Right ventricle myocardium superior (tissue), 1 donor: ENCODE data around the gene DHX57. TPM values are rescaled to one million over a fixed set of nuclear protein-coding genes. Genes with fewer than 3 reads are reported as not detected.

Experiments
- ATAC-seq: fragments of 200-7000 bp; cut with Tn5 transposase; one replicate; pipeline ENCODE4 v1.9.1; 2020; ENCODE audit warnings: mild to moderate bottlenecking; ENCODE audit not compliant: poor library complexity
- DNase-seq: peaks from one replicate; pipeline ENCODE4 v3.0.0-alpha.2; 2020
- intact Hi-C: fragments of 100-400 bp; cut with DNase I; formaldehyde crosslinking; loops from one replicate; pipeline ENCODE4 v1.11.2; 2022
- long read RNA-seq: library from polyadenylated mRNA; unstranded; transcript quantifications from one replicate; pipeline ENCODE4 v2.0.0, GENCODE V29; 2021
- total RNA-seq: library from RNA; stranded (reverse); fragmentation: NEBNext Ultra II Directional; extraction: Animal tissue kit (Norgen Biotek cat#: 25700); gene quantifications from one replicate; pipeline ENCODE4 v1.2.1, GENCODE V29; 2021
- donor health status: DM: no; HTN: yes; CAD: no; lungs with severe emphysema.

The DHX57 gene, protein sequence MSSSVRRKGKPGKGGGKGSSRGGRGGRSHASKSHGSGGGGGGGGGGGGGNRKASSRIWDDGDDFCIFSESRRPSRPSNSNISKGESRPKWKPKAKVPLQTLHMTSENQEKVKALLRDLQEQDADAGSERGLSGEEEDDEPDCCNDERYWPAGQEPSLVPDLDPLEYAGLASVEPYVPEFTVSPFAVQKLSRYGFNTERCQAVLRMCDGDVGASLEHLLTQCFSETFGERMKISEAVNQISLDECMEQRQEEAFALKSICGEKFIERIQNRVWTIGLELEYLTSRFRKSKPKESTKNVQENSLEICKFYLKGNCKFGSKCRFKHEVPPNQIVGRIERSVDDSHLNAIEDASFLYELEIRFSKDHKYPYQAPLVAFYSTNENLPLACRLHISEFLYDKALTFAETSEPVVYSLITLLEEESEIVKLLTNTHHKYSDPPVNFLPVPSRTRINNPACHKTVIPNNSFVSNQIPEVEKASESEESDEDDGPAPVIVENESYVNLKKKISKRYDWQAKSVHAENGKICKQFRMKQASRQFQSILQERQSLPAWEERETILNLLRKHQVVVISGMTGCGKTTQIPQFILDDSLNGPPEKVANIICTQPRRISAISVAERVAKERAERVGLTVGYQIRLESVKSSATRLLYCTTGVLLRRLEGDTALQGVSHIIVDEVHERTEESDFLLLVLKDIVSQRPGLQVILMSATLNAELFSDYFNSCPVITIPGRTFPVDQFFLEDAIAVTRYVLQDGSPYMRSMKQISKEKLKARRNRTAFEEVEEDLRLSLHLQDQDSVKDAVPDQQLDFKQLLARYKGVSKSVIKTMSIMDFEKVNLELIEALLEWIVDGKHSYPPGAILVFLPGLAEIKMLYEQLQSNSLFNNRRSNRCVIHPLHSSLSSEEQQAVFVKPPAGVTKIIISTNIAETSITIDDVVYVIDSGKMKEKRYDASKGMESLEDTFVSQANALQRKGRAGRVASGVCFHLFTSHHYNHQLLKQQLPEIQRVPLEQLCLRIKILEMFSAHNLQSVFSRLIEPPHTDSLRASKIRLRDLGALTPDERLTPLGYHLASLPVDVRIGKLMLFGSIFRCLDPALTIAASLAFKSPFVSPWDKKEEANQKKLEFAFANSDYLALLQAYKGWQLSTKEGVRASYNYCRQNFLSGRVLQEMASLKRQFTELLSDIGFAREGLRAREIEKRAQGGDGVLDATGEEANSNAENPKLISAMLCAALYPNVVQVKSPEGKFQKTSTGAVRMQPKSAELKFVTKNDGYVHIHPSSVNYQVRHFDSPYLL (N-terminal part only)
- total RNA-seq: 12.6 TPM
- long read RNA-seq, full-length matches to known transcripts: 2 of 3 reads
- long read RNA-seq, partial matches to known transcripts: 0 of 3 reads
- long read RNA-seq, other reads (novel, unspliced or antisense): 1 of 3 reads

DNA sequence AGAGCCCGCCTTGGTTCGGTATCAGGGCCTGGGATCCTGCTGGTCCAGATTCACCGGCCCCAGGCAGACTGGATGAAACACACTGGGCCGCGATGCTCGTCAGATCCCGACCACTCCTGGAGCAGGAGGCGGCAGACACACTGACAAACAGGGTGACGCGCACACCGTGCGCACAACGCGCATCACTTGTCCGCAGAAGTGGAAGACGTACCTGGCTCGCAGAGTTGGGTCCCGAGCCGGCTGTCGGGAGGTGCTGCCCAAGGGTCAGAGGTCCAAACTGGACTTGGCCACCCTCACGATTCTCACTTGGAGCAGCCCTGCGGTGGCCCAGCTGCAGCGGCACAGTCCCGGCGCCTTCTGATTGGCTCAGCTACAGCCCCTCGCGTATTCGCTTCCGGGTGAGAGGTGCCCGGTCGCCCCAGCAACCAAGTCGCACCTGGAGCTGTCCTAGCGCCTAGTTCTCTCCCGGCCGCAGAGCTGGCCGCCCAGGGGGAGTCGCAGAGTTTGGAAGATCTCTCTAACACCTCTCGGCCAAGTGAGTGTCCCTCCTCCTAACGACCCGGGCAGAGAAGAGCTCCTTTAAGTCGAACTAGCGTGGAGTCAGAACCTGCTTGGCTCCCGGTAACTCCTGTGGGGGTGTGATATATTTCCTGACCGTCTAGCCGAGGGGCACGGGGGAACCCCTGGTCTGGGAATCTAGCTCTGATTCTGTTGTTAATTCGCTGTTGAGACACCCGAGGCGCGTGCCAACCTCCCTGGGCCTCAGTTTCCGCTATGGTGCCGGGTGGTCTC lies at the start of gene DHX57, which contains the start of gene MORN2:
Gene DHX57 (minus strand): TSS at position 359 of the 792 bp plus-strand sequence. CDS start 7,529 bp downstream, outside the sequence.
Gene MORN2 (plus strand): TSS at position 401 of the 792 bp plus-strand sequence.
- DNase-seq: peak; percentile 93
- intact Hi-C loops: no loop called here
- ATAC-seq: peak; percentile 100

DNA sequence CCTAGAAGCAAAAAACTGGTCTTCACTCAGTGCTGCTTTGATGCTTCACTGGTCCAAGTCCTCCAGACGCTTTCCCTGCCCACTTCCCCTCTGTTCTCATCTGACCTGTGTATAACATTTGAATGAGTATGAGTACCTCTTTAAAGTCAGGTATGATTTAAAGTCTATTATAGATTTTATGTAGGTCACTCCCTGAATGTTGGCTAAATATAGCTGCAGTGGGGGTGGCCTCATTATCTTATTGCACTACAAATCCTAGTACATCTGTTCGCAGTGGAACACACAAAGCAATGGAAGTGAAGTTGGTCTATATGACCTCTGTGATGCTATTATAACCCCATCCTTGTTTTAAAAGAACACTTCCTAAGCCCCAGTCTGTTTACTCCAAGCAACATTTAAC lies 47.2 kb upstream of the DHX57 start:
- DNase-seq (no peak), ATAC-seq (peak; percentile 51)
- intact Hi-C loops: no loop called here

DNA sequence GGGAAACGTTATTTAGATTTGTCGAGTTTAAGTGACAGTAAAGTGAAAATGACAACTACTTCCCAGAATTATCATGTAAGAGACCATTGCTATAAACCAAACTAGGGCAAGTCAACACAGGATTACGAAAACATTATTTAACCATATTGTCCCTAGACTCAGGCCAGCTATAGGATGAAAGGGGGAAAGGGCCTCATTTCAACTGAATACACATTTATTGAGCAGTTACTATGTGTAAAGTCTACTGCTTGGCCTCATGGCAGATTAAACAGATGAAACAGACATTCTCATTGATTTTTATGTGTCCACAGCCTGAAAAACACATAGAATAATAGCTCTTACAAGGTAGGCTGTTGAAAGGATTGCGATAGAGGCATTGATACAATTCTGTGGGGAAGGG lies 46.7 kb upstream of the DHX57 start:
- DNase-seq (no peak), ATAC-seq (no peak)
- intact Hi-C loops: no loop called here

DNA sequence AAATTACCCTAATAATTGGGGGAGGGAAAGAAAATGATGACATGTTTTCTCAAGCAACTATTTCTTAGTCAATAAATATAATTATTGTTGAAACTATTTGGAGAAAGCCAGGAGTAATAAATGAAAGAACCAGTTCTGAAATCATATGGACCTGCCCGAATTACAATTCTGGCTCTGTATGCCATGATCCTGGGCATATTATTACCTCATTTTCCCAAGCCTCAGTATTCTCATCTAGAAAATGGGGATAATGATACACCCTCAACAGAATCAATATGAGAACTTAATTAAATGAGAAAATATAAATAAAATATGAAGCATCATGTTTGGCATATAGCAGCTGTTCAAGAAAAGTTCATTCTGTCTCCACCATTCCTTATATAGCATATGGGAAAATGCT lies 36.9 kb upstream of the DHX57 start:
- ATAC-seq (no peak), DNase-seq (no peak)
- intact Hi-C loops: no loop called here

DNA sequence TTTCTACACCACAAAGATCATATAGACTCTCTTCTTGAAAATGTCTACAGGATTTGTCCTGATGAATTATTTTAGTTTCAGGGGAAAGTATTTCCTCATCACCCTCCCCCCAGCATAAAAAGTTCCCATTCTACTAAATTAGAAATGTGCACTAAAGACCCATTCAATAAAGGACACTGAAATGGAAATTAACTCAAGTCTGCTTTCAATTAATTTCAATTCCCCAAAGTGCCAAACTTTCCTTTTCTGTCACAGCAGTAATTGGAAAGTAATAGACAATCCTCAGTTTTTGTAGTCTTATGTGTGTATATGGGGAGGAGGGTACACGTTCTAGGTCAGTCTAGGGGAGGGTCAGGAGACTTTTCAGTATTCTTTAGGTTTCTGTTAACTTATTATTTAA lies 35.5 kb upstream of the DHX57 start:
- ATAC-seq (no peak), DNase-seq (no peak)
- intact Hi-C loops: no loop called here

DNA sequence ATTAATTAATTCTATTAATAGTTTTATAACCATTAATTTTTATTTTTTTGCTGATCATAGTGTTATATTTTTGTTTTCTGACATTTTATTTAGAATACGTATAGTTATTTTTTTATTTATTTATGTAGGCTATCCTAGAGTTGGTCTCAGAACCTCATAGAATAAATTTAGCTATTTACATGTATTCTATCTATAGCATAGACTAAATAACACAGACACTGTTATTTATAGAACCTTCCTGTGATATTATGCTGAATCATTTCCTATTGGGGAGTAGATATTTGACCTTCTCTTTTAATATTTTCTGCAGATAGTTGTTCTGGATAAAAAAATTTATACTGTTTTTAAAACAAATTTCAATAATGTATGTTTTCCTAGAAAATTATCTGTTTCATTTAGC lies 34.1 kb upstream of the DHX57 start:
- ATAC-seq: no peak
- no peak for DNase-seq

DNA sequence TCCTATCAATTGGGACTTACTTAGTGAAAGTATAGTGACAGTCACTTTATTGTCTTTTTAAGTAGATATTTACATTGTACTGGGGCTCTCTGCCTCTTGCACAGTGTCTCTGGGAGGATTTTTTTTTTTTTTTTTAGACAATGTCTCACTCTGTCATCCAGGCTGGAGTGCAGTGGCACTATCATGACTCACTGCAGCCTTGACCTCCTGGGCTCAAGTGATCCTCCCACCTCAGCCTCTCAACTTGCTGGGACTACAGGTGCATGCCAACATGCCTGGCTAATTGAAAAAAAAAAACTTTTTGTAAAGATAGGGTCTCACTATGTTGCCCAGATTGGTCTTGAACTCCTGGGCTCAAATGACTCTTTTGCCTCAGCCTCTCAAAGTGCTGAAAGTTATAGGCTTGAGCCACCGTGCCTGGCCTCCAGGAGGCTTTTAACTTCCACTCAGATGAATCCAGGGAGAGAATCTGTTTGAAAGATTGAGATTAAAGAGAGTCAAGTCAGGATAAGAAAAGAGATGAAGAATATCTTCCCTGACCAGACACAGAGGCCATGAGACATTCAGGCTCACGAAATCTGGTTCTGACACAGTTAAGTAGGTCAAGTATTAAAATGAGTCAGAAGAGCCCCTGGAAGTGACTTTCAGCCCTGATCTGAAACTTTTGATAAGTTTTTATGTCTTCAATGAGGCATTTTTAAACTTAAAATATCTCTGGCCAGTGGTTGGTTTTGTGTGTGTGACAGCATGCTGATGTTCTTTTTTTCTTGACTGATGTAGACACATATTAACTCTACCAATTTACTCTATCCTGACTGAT lies 32.2 kb upstream of the DHX57 start:
- intact Hi-C loops: no loop called here
- no peak for DNase-seq
- no peak for ATAC-seq

More for the DNA sequence above, 34.1 kb upstream of the DHX57 start:
- intact Hi-C loops: no loop called here

DNA sequence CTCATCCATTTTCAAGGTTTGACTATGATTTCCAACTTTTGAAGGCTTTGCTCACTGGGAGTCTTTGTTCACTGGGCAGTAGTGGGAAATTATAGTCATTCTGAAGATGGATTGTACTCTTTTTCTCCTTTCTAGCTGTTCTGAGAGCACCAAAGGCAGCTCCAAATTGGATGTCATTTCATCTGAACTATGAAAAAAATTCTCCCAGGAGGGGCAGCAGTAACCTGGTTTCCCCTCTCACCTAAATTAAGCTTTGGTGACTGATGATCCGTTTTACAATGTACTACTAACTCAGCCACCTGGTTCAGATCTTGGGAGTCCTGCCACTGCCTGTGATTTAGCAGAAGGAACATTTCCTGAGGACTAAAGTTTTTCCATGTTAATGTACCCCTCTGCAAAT lies 31.5 kb upstream of the DHX57 start:
- intact Hi-C loops: no loop called here
- DNase-seq: no peak
- ATAC-seq: no peak

DNA sequence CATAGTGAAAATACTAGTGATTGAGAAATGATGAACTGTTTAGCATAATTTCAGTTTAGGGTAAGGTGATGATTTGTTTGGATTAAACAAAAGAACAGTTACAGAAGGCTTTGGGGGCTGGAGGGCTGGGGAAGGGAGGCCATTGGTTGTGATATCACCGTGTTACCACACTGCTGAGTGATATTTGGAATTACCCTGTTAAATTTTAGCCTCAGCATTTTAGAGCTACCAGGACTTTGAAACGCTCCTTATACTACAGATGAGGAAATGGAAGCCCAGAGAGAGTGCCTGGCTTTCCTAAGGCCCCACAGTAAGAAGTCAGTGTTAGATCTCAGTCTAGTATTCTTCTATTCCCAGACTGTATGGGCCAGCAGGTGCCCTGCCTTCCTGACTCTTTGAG lies 29.5 kb upstream of the DHX57 start:
- ATAC-seq: no peak
- DNase-seq: no peak
- intact Hi-C loops: no loop called here

DNA sequence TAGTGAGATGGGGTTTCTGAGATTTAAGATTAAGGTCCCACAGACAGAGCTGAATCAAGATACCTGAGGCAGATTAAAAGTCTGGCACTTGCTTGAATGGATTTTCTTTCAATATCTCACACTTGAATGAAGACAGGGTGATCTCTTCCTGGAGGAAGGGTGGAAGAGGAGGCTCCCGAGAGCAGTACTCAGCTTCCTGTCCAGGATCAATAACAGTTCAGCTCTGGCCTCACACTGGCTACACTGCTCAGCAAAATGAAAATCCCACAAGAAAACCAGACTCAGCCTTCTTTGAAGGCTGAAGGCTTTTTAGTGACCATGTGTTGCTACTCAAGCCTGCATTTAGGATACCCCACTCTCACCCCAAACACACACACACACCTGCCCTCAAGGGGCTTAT lies 25.0 kb upstream of the DHX57 start:
- intact Hi-C loops: no loop called here

DNA sequence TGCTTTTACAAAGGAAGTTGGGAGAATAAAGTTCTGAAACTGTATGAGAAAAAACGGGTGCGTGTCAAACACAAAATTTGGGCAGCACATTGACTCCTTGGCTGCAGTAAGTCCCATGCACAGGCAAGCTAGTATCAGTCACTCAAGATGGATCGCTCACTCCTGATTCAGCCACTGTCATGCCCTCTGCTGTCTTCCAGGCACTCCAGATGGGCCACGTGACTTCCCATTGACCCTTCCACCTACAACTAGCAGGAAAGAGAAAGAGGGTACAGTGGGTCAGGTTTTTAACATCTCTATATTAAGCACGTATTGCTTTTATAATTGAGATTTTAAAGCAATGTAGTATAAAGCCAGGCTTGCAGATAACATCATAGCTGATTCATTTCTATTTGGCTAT lies 22.5 kb upstream of the DHX57 start:
- ATAC-seq (no peak), DNase-seq (no peak)
- intact Hi-C loops: no loop called here

More for the DNA sequence above, 25.0 kb upstream of the DHX57 start:
- DNase-seq (no peak), ATAC-seq (no peak)

DNA sequence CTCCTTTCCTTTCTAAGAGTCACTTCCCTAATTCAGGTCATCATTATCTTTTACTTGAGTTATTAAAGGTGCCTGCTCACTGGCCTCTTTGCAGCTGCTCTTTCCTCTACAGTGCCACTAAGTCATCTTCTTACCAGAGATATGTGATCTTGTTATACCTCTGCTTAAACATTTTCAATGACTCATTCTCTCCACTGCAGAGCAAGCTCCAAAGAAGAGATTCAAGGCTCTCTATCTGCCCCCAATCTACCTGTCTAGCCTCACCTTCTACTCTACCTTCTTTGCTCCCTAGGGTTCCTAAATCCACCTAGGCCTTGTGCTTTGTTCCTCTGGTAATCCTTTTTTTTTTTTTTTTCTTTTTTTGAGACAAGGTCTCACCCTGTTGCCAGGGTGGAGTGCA lies 17.1 kb upstream of the DHX57 start:
- ATAC-seq (no peak), DNase-seq (no peak)
- intact Hi-C loops: no loop called here

DNA sequence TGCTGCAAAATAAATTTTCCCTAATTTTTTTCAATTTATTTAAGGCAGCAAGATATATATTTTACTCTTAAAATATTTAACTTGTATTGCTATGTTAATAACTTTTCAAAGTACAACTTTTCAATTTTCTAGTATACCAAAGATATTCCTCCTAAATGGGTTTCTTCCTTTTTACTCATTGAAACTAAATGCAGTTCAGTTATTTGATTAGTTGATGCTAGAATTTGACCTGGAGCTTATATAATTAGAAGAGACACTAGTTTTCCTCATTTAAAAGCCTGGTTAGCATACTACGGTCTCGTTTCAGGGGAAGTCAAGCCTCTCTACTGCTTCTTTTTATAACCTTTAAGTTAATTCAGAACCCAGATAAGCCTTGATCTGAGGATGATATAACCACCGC lies 13.8 kb upstream of the DHX57 start, which contains the start of gene ARHGEF33:
Gene ARHGEF33 (plus strand): TSS at position 301 of the 400 bp plus-strand sequence. CDS start 29,573 bp downstream, outside the sequence.
- no peak for ATAC-seq
- no peak for DNase-seq
- intact Hi-C loops: no loop called here

DNA sequence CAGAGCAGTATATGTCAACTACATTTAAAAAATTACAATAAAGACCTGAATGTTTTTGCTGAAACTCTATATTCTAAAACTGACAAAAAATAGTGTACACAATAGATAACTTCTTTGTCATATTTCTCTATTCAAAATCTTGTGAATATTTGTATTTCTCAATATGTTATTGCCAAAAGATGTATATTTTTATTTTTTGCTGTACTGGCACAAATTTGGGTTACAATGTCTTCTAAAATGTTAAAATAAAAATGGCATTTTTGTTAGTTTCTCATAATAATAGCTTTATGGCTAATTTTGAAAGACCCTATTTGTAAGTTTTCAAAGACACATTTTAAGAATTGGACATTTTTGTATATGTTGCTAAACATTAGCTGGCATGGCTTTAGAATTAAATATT lies 13.3 kb upstream of the DHX57 start:
- no peak for ATAC-seq
- intact Hi-C loops: no loop called here

DNA sequence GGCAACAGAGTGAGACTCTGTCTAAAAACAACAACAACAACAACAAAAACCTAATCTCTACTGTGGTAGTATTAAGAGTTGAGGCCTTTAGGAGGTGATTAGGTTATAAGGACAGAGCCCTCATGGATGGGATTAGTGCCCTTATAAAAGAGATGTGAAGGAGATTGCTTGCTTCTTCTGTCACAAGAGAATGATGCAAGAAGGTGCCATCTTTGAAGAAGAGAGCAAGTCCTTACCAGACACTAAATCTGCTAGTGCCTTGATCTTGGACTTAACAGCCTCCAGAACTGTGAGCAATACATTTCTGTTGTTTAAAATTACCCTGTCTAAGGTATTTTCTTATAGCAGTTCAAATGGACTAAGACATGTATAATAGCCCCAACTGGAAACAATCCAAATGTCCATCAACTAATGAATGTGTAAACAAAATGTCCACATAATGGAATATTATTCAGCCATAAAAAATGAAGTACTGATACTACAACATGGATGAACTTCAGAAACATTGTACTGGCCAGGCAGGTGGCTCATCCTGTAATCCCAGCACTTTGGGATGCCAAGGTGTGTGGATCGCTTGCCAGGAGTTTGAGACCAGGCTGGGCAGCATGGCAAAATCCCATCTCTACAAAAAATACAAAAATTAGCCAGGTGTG lies 12.3 kb upstream of the DHX57 start:
- DNase-seq: no peak
- intact Hi-C loops: no loop called here
- ATAC-seq: no peak

More for the DNA sequence above, 13.3 kb upstream of the DHX57 start:
- DNase-seq: no peak

DNA sequence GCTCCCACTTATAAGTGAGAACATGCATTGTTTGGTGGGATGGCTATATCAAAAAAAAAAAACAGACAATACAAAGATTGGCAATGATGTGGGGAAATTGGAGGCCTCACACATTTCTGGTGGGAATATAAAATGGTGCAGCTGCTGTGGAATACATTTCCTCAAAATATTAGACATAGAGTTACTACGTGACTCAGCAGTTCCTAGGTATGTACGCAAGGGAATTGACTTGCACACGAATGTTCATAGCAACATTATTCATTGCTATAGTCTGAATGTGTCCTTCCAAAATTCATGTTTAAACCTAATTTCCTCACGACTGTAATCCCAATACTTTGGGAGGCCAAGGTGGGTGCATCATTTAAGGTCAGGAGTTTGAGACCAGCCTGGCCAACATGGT lies 11.6 kb upstream of the DHX57 start:
- DNase-seq (no peak), ATAC-seq (no peak)
- intact Hi-C loops: no loop called here

DNA sequence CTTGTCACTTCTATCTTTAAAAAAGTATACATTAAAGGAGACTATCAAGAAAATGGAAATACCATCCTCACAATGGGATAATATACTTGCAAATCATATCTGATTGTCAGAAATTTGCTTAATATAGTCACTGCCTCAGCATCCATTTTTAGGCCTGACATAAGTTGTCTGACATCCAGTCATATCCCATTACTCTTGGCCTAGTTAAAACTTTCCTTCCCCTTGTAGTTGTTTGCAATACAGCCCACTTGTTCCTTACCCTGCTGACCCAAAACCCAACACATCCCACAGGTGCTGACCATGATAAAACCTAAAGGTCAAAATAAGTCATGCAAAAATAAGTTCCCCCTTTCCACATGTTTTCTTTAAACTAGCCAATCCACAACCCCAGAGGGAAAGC lies 10.3 kb upstream of the DHX57 start:
- ATAC-seq (no peak), DNase-seq (no peak)
- intact Hi-C loops: no loop called here
